Endothelial cell of umbilical vein (primary cell): Measurements from ENCODE around the gene APBA2. TPM values are rescaled to one million over a fixed set of nuclear protein-coding genes. Genes with fewer than 3 reads are reported as not detected.

ENCODE experiments used
- BruUV-seq: library from RNA; stranded (reverse); fragments of 400-500 nt; replicated peaks from 2 replicates; lab custom pipeline; 2021; lab: Mats Ljungman, UMichigan
- CTCF ChIA-PET: fragments of 300-600, 350-600 bp; sonication (Branson Sonifier 250); formaldehyde crosslinking; loops from one replicate; lab custom pipeline; 2021; ENCODE audit warnings: antibody characterized with exemption, inconsistent platforms; lab: Charles Lee
- POLR2A ChIA-PET: fragments of 300-600, 350-600 bp; sonication (Branson Sonifier 250); formaldehyde crosslinking; loops from one replicate; lab custom pipeline; 2021; ENCODE audit warnings: antibody characterized with exemption, inconsistent platforms; lab: Charles Lee
- DNase-seq: peaks from one replicate; pipeline ENCODE4 v3.0.0-alpha.2; 2011; ENCODE audit warnings: low read depth, low spot score
- FAIRE-seq: peaks from 2 replicates; lab custom pipeline; 2011; peaks lifted over from hg19 to GRCh38; lab: Jason Lieb, UNC
- H2AFZ ChIP-seq: 2 replicates; pipeline ENCODE4 v1.6.0; 2012; ENCODE audit warnings: low read depth, low read length, control low read depth, inconsistent platforms
- H3K27ac ChIP-seq: 2 replicates; pipeline ENCODE4 v1.5.1; 2011; ENCODE audit warnings: low read depth, mild to moderate bottlenecking, control low read depth, low read length, moderate library complexity; ENCODE audit not compliant: insufficient read depth
- H3K27me3 ChIP-seq, 2 experiments: 2 replicates each; pipeline versions ENCODE4 v1.6.0 to v1.6.1; 2011; ENCODE audit warnings: low read length in 2 of 2, mixed read lengths in 1 of 2; ENCODE audit not compliant: control insufficient read depth in 2 of 2, insufficient read depth in 2 of 2
- H3K36me3 ChIP-seq, 2 experiments: 2 replicates in 1 of 2; 3 replicates in 1 of 2; pipeline ENCODE4 v1.5.1; 2011; ENCODE audit warnings: low read length in 2 of 2, mild to moderate bottlenecking in 1 of 2, moderate library complexity in 1 of 2; ENCODE audit not compliant: control insufficient read depth in 2 of 2, insufficient read depth in 2 of 2; ENCODE audit errors: extremely low read depth in 1 of 2
- H3K4me1 ChIP-seq: 3 replicates; pipeline ENCODE4 v1.5.1; 2011; ENCODE audit warnings: mild to moderate bottlenecking, low read length; ENCODE audit not compliant: control insufficient read depth, insufficient read depth; ENCODE audit errors: extremely low read depth
- H3K4me2 ChIP-seq: 2 replicates; pipeline ENCODE4 v1.6.1; 2011; ENCODE audit warnings: low read length, control low read depth, mixed read lengths; ENCODE audit not compliant: insufficient read depth
- H3K4me3 ChIP-seq, 3 experiments: fragments of 200-600 bp in 1 of 3; sonication (generic), shearing (Covaris generic) in 1 of 3; replicated peaks in 1 of 3; 2 replicates each; pipeline ENCODE4 v1.5.1; 2011 to 2016; ENCODE audit warnings: control low read depth in 3 of 3, low read length in 3 of 3, mild to moderate bottlenecking in 2 of 3, inconsistent platforms in 1 of 3, low read depth in 1 of 3, moderate library complexity in 1 of 3; ENCODE audit not compliant: insufficient read depth in 1 of 3
- H3K79me2 ChIP-seq: 2 replicates; pipeline ENCODE4 v1.6.0; 2012; ENCODE audit warnings: low read length, inconsistent platforms; ENCODE audit not compliant: control insufficient read depth, insufficient read depth
- H3K9ac ChIP-seq: replicated peaks from 2 replicates; pipeline ENCODE3; 2011; ENCODE audit warnings: low read length, control low read depth; ENCODE audit not compliant: insufficient read depth; ENCODE audit errors: extremely low read depth
- H3K9me1 ChIP-seq: replicated peaks from 3 replicates; pipeline ENCODE4 v1.6.0; 2011; ENCODE audit warnings: mild to moderate bottlenecking, low read length; ENCODE audit not compliant: control insufficient read depth, insufficient read depth; ENCODE audit errors: extremely low read depth
- H3K9me3 ChIP-seq: replicated peaks from 2 replicates; pipeline ENCODE4 v1.5.1; 2012; ENCODE audit warnings: low read length, inconsistent platforms; ENCODE audit not compliant: control insufficient read depth, insufficient read depth
- H4K20me1 ChIP-seq: replicated peaks from 2 replicates; pipeline ENCODE3; 2011; ENCODE audit warnings: mild to moderate bottlenecking, low read length; ENCODE audit not compliant: control insufficient read depth, insufficient read depth; ENCODE audit errors: extremely low read depth
- CTCF ChIP-seq, 2 donors: IDR thresholded peaks; 1 replicate in 1 of 2; 2 replicates in 1 of 2; pipeline ENCODE4 v1.5.1; 2011; ENCODE audit warnings: low read length in 2 of 2, mild to moderate bottlenecking in 2 of 2, moderate library complexity in 2 of 2, control low read depth in 1 of 2, inconsistent platforms in 1 of 2, low read depth in 1 of 2; ENCODE audit not compliant: insufficient read depth in 1 of 2; ENCODE audit errors: extremely low read depth in 1 of 2
- EZH2 ChIP-seq: IDR thresholded peaks from 2 replicates; pipeline ENCODE4 v1.6.1; 2012; ENCODE audit warnings: borderline replicate concordance, low read depth, mild to moderate bottlenecking, moderate library complexity, low read length, inconsistent platforms; ENCODE audit not compliant: severe bottlenecking
- FOS ChIP-seq: IDR thresholded peaks from 2 replicates; pipeline ENCODE4 v1.6.1; 2011; ENCODE audit warnings: mild to moderate bottlenecking, low read length, moderate library complexity, borderline replicate concordance; ENCODE audit not compliant: insufficient read depth
- GATA2 ChIP-seq: IDR thresholded peaks from 2 replicates; pipeline ENCODE4 v1.7.0; 2011; ENCODE audit warnings: low read depth, mild to moderate bottlenecking, moderate library complexity, mixed read lengths, low read length; ENCODE audit not compliant: insufficient read length, insufficient read depth
- JUN ChIP-seq: IDR thresholded peaks from 2 replicates; pipeline ENCODE4 v1.6.1; 2011; ENCODE audit warnings: borderline replicate concordance, low read depth; ENCODE audit not compliant: insufficient read length, insufficient read depth
- MAX ChIP-seq: IDR thresholded peaks from 2 replicates; pipeline ENCODE4 v1.6.1; 2011; ENCODE audit not compliant: insufficient read depth, insufficient read length
- MYC ChIP-seq: IDR thresholded peaks from one replicate; pipeline ENCODE4 v1.6.1; 2011; ENCODE audit warnings: mild to moderate bottlenecking, low read depth, low read length
- POLR2A ChIP-seq: IDR thresholded peaks from 2 replicates; pipeline ENCODE4 v1.6.1; 2012; ENCODE audit warnings: low read depth, mild to moderate bottlenecking, control low read depth, low read length
- POLR2AphosphoS5 ChIP-seq: IDR thresholded peaks from 2 replicates; pipeline ENCODE4 v1.6.1; 2012; ENCODE audit warnings: low read depth, mild to moderate bottlenecking, control low read depth, low read length, moderate library complexity; ENCODE audit not compliant: insufficient read depth
- dilution Hi-C: fragments of 300-500 bp; cut with MboI; formaldehyde crosslinking; loops from one replicate; pipeline ENCODE4 v1.15.0; 2019; ENCODE audit warnings: low sequenced_read_pairs; ENCODE audit not compliant: extremely low pct_ligation_motif_present
- intact Hi-C: fragments of 100-400 bp; cut with micrococcal nuclease; formaldehyde crosslinking; loops from one replicate; pipeline ENCODE4 v1.10.0; 2022
- polyA plus RNA-seq, 4 experiments: library from polyadenylated mRNA; depleted of rRNA in 3 of 4; stranded (reverse) in 3 of 4; unstranded in 1 of 4; fragments of >200 nt; gene quantifications; 2 replicates each; pipeline versions ENCODE4 v1.2.1 to v1.2.3, GENCODE V29; 2011 to 2012; ENCODE audit warnings: missing spikeins in 1 of 4
- total RNA-seq: library from RNA; stranded (reverse); gene quantifications from 2 replicates; pipeline ENCODE4 v1.2.3, GENCODE V29; 2021

APBA2 gene
- total and polyA plus RNA-seq, 2 donors (not counting 3 experiments of a cell fraction or from before 2014, with no cell fraction given), result 5.7 to 11.1 TPM

- TF ChIP-seq GATA2, result no peak
- TF ChIP-seq MYC, result no peak
- TF ChIP-seq POLR2AphosphoS5, result no peak
- no peak for TF ChIP-seq MAX
- TF ChIP-seq CTCF (IDR thresholded peaks at IDR 0.05; ENCODE audit: extremely low read depth in 1 of 2, insufficient read depth in 1 of 2, low read depth in 1 of 2, low read length in 2 of 2), result no peak
- TF ChIP-seq POLR2A, result no peak
- no peak for TF ChIP-seq JUN
- TF ChIP-seq FOS, result no peak
- TF ChIP-seq EZH2, result no peak
- CTCF ChIA-PET, result interaction anchor here (1.0 kb wide), 1 partner anchor 8 kb away, joined by 3 read pairs; no protein-coding TSS in a partner anchor
- DNase-seq (no peak), FAIRE-seq (no peak)
- no peaks in the 10 kb centered on the region for H3K9me3 ChIP-seq
- no peaks in the 10 kb centered on the region for H4K20me1 ChIP-seq
- H3K9me1 ChIP-seq, result no peaks in the 10 kb centered on the region
- H3K79me2 ChIP-seq, result no peaks in the 10 kb centered on the region
- no peak overlapping the region for H2AFZ ChIP-seq
- no peaks in the 10 kb centered on the region for H3K36me3 ChIP-seq
- H3K27ac ChIP-seq, result no peak overlapping the region
- dilution Hi-C loops, result no loop called here
- no TSS peak for BruUV-seq
- H3K9ac ChIP-seq, result no peak overlapping the region
- no peak overlapping the region for H3K4me2 ChIP-seq
- no peaks in the 10 kb centered on the region for H3K4me1 ChIP-seq
- no peak overlapping the region for H3K4me3 ChIP-seq
- H3K27me3 ChIP-seq, result no peaks in the 10 kb centered on the region
- intact Hi-C loops, result loop anchor here (5.0 kb wide), 1 partner anchor 33 kb away; no protein-coding TSS in a partner anchor
- POLR2A ChIA-PET, result no interaction called here
Observed at GRCh38 chr15:28904541-28905315, 19.0 kb downstream of the APBA2 start.
